HG03558 (cell line): ENCODE measurements around the gene EIF4H.
"Not testable (repeated sequence)": the region's sequence is repeated elsewhere in the genome, so short reads cannot be mapped to it uniquely, and the experiment has no call there.

Source experiments
- ATAC-seq: cut with Tn5 transposase; IDR thresholded peaks from one replicate; pipeline ENCODE4 v1.9.1; 2021; ENCODE audit warnings: moderate number of reproducible peaks; ENCODE audit not compliant: unreplicated experiment; ENCODE audit errors: extremely low read depth

The EIF4H gene

GRCh38 chr7:74195968-74196654, 22.0 kb downstream of the EIF4H start:
- ATAC-seq, result not testable (repeated sequence)

GRCh38 chr7:74197449-74198124, 23.4 kb downstream of the EIF4H start:
- no peak for ATAC-seq

- no peak for ATAC-seq
These were observed 25.6 kb downstream of the EIF4H start for GRCh38 chr7:74199551-74200355.

- ATAC-seq, result no peak
These were observed 28.8 kb downstream of the EIF4H start for GRCh38 chr7:74202841-74203556.

- ATAC-seq, result no peak
These were observed 29.9 kb downstream of the EIF4H start for GRCh38 chr7:74203956-74204618.

- ATAC-seq, result not testable (repeated sequence)
These were observed 31.9 kb downstream of the EIF4H start for GRCh38 chr7:74206052-74206451.

GRCh38 chr7:74206589-74207120, 32.5 kb downstream of the EIF4H start:
- ATAC-seq, result no peak

GRCh38 chr7:74207586-74207985, 33.4 kb downstream of the EIF4H start:
- ATAC-seq, result no peak

GRCh38 chr7:74208241-74208640, 34.1 kb downstream of the EIF4H start:
- ATAC-seq, result not testable (repeated sequence)

GRCh38 chr7:74212661-74213060, 38.5 kb downstream of the EIF4H start:
- no peak for ATAC-seq

GRCh38 chr7:74214816-74215630, 40.9 kb downstream of the EIF4H start:
- ATAC-seq, result no peak

GRCh38 chr7:74215921-74216320, 41.8 kb downstream of the EIF4H start:
- no peak for ATAC-seq

- ATAC-seq, result no peak
These were observed 42.2 kb downstream of the EIF4H start for GRCh38 chr7:74216361-74216761.

- ATAC-seq, result no peak
These were observed 43.5 kb downstream of the EIF4H start for GRCh38 chr7:74217455-74218342.

GRCh38 chr7:74218343-74218698, 44.2 kb downstream of the EIF4H start:
- no peak for ATAC-seq

GRCh38 chr7:74219416-74219815, 45.3 kb downstream of the EIF4H start:
- ATAC-seq, result no peak

- ATAC-seq, result no peak
These were observed 46.1 kb downstream of the EIF4H start for GRCh38 chr7:74220229-74220628.

- ATAC-seq, result no peak
These were observed 47.6 kb downstream of the EIF4H start for GRCh38 chr7:74221713-74222112.
